Muscle of arm (tissue), 12 donors: ENCODE data around the gene TENT5A. TPM values are rescaled to one million over a fixed set of nuclear protein-coding genes. Genes with fewer than 3 reads are reported as not detected.
"Not testable (repeated sequence)": the region's sequence is repeated elsewhere in the genome, so short reads cannot be mapped to it uniquely, and the experiment has no call there.

Experiments
- DNase-seq: peaks from one replicate; pipeline ENCODE4 v3.0.0-alpha.2; 2013
- polyA plus RNA-seq, 12 donors: library from polyadenylated mRNA; unstranded; fragments of 120-200 nt; gene quantifications; one replicate each; pipeline ENCODE4 v1.2.1, GENCODE V29; 2013; ENCODE audit not compliant: insufficient read length in 12 of 12

Gene TENT5A
- polyA plus RNA-seq, 12 donors, result 6.9 to 34.5 (median 10.8) TPM; not detected in 1

GRCh38 chr6:81752921-81753710, 635 bp upstream of the TENT5A start:
- peak; percentile 87 for DNase-seq

GRCh38 chr6:81751388-81752083, 945 bp downstream of the TENT5A start:
- DNase-seq, result peak; percentile 51

GRCh38 chr6:81750681-81751387, 1.6 kb downstream of the TENT5A start:
- DNase-seq, result peak; percentile 22

- peak; percentile 22 for DNase-seq
Observed at GRCh38 chr6:81750200-81750599, 2.3 kb downstream of the TENT5A start.

GRCh38 chr6:81749707-81750106, 2.8 kb downstream of the TENT5A start:
- peak; percentile 27 for DNase-seq

GRCh38 chr6:81748994-81749393, 3.5 kb downstream of the TENT5A start:
- DNase-seq, result peak; percentile 44

GRCh38 chr6:81747327-81747726, 5.2 kb downstream of the TENT5A start:
- DNase-seq, result no peak

- no peak for DNase-seq
Observed at GRCh38 chr6:81744131-81744530, 8.3 kb downstream of the TENT5A start.

GRCh38 chr6:81743649-81744048, 8.8 kb downstream of the TENT5A start:
- no peak for DNase-seq

- DNase-seq, result no peak
Observed at GRCh38 chr6:81741689-81742088, 10.8 kb downstream of the TENT5A start.

GRCh38 chr6:81740591-81740990, 11.9 kb downstream of the TENT5A start:
- not testable (repeated sequence) for DNase-seq

GRCh38 chr6:81739230-81740195, 13.0 kb downstream of the TENT5A start:
- no peak for DNase-seq

- DNase-seq, result no peak
Observed at GRCh38 chr6:81736428-81736827, 16.1 kb downstream of the TENT5A start.

- no peak for DNase-seq
Observed at GRCh38 chr6:81735756-81736380, 16.6 kb downstream of the TENT5A start.

GRCh38 chr6:81734500-81735150, 17.9 kb downstream of the TENT5A start:
- no peak for DNase-seq

GRCh38 chr6:81734081-81734480, 18.4 kb downstream of the TENT5A start:
- DNase-seq, result no peak

GRCh38 chr6:81731814-81732213, 20.7 kb downstream of the TENT5A start:
- no peak for DNase-seq

GRCh38 chr6:81727876-81728517, 24.5 kb downstream of the TENT5A start:
- DNase-seq, result no peak

- DNase-seq, result no peak
Observed at GRCh38 chr6:81725127-81725526, 27.4 kb downstream of the TENT5A start.
